ENCODE results near the gene HK3. TPM values are rescaled to one million over a fixed set of nuclear protein-coding genes. Genes with fewer than 3 reads are reported as not detected.

Gene HK3
- total and polyA plus RNA-seq, 9 of the 15 experiments (the other 6 are each of a cell fraction or from before 2014, with no cell fraction given) = 0.16 TPM; not detected in 8

- TF ChIP-seq ZNF134 (CRISPR knock-in tag; conservative IDR thresholded peaks at IDR 0.05) (no peak), ELF1 (tag; IDR thresholded peaks at IDR 0.05) (no peak), TRIM28 (IDR thresholded peaks at IDR 0.05) (no peak), ARID3A (IDR thresholded peaks at IDR 0.05; ENCODE audit: borderline replicate concordance, low read depth, low read length) (no peak), REST (IDR thresholded peaks at IDR 0.05; ENCODE audit: borderline replicate concordance) (no peak), REST (CRISPR knock-in tag; IDR thresholded peaks at IDR 0.05; ENCODE audit: low read depth) (no peak)
- ChIA-PET CTCF (ENCODE audit: low intra/inter-chr PET ratio) (no interaction called here), POLR2A (interaction anchor here (0.6 to 0.7 kb wide), 3 partner anchors 47 to 669 kb away, joined by 3 to 4 read pairs (median 3); no protein-coding TSS in a partner anchor)
- in situ Hi-C loops (cut with MboI) (no loop called here), intact Hi-C loops (cut with micrococcal nuclease) (no loop called here)
- BruUV-seq (replicated peaks) = no TSS peak
- H3K4me3 ChIP-seq = no peak overlapping the region
- peaks cover 83% of the 10 kb centered on the region for H3K36me3 ChIP-seq (ENCODE audit: control insufficient read depth, insufficient read depth, low read length)
- H3K27ac ChIP-seq (ENCODE audit: extremely low read depth, low read depth, low read length) = no peak overlapping the region
- H3K9ac ChIP-seq (ENCODE audit: insufficient read depth in 1 of 2, low read depth in 2 of 2, low read length in 2 of 2) = no peak overlapping the region
- H2AFZ ChIP-seq (ENCODE audit: low read depth, low read length) = no peak overlapping the region
- FAIRE-seq (no peak), DNase-seq (ENCODE audit: extremely low read depth in 1 of 4, low spot score in 3 of 4) (no peak), ATAC-seq (no peak)
- no peaks in the 10 kb centered on the region for H3K9me1 ChIP-seq (ENCODE audit: control insufficient read depth, insufficient read depth, low read length)
- no peak overlapping the region for H3K4me2 ChIP-seq (ENCODE audit: insufficient read depth, low read length)
- H3K4me1 ChIP-seq (replicated peaks in 1 of 2; ENCODE audit: control insufficient read depth in 2 of 2, insufficient read depth in 2 of 2, low read length in 2 of 2) = no peaks in the 10 kb centered on the region
- no peaks in the 10 kb centered on the region for H3K9me3 ChIP-seq (replicated peaks; ENCODE audit: control insufficient read depth, insufficient read depth, low read depth, low read length)
- H3K27me3 ChIP-seq (ENCODE audit: control insufficient read depth in 2 of 2, insufficient read depth in 2 of 2, low read length in 2 of 2) = no peaks in the 10 kb centered on the region
- no peaks in the 10 kb centered on the region for H3K79me2 ChIP-seq (ENCODE audit: control insufficient read depth, insufficient read depth, low read length)
- H4K20me1 ChIP-seq (replicated peaks; ENCODE audit: control insufficient read depth, insufficient read depth, low read length) = no peaks in the 10 kb centered on the region; the same call in 1 of the 2 replicates
- 81% methylated on average over 2 of the region's 2 CpGs for WGBS (ENCODE audit: insufficient coverage, low coverage, missing lambda C conversion rate)
These were observed 48.7 kb upstream of the HK3 start for GRCh38 chr5:176947847-176948246.

Data from K562 (cell line).